H54 (cell line): ENCODE results near the gene PSMB1.
"Not testable (repeated sequence)": the region's sequence is repeated elsewhere in the genome, so short reads cannot be mapped to it uniquely, and the experiment has no call there.

Experiments
- DNase-seq: peaks from one replicate; pipeline ENCODE4 v3.0.0; 2011; ENCODE audit warnings: low spot score, mixed read lengths; ENCODE audit not compliant: insufficient read length
- FAIRE-seq: peaks from 3 replicates; lab custom pipeline; 2011; peaks lifted over from hg19 to GRCh38; lab: Jason Lieb, UNC
- POLR2A ChIP-seq: IDR thresholded peaks from 2 replicates; pipeline ENCODE4 v1.6.1; 2011; ENCODE audit warnings: low read depth, mild to moderate bottlenecking, low read length

The PSMB1 gene

DNA sequence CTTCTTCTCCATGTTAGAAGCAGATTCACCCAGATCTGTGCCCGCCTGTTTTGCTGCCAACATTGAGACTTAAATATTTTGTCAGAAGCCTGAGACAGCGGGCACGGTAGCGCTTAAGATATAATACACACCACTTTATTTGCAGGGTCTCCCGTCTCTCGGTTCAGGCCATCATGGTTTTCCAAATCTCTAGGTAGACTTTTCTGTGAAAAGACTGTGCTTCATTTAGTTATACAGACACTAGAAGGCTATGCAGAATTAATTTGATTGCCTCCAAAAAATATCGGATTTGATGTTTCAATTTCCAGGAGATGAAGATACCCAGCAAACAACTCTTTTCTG is 1.7 kb upstream of the PSMB1 start:
- TF ChIP-seq POLR2A = no peak
- DNase-seq (no peak), FAIRE-seq (no peak)

GRCh38 chr6:170554013-170554795 is 1.1 kb upstream of the PSMB1 start, which contains the start of gene TBP:
Gene TBP (plus strand): TSS chr6:170554369. CDS start chr6:170557030, 2,661 bp downstream.
- peak; percentile 63 for DNase-seq
- peak; percentile 90 for FAIRE-seq
- peak; percentile 57 for TF ChIP-seq POLR2A

DNA sequence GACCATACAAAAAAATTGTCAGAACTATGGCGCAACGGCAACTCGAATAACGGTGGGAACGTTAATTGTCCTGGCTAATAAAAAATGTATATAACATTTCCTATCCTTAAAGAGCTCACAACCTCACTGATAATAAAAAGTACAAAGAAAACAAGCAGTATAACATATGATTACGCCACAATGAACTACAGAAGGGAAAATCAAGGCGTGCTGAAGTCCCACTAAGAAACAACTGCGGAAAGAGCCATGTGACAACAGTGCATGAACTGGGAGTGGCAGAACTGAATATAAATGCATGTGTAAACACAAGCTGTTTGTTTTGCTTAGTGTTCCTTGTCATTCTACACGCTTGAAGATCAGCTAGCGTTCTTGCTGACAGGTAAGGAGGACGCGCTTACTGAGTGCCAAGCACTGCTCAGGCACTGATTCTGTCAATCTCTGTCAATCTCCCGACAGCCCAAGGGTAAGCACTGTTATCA is 466 bp upstream of the PSMB1 start:
- TF ChIP-seq POLR2A = no peak
- FAIRE-seq (no peak), DNase-seq (no peak)

DNA sequence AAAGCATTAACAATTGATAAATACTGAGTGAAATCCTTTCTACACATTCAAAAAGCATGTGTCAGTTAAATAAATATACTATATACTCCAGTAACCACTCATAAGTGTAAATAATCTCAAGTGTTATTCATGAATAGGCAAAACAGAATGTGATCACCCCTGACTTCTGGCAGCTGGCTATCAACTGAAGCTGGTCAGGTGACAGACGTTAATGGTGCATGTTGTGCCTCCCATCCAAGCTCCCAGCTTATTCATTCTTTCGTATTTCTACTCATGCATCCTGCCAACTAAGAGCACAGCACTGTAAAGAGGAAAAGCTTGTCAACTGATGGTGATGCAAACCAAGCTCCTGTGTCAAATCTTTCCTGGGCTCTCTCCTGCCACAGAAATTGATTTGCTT is 7.7 kb downstream of the PSMB1 start:
- TF ChIP-seq POLR2A = no peak
- DNase-seq (no peak), FAIRE-seq (no peak)

GRCh38 chr6:170542031-170542719 is 10.9 kb downstream of the PSMB1 start:
- FAIRE-seq = no peak
- TF ChIP-seq POLR2A = no peak
- DNase-seq = no peak

DNA sequence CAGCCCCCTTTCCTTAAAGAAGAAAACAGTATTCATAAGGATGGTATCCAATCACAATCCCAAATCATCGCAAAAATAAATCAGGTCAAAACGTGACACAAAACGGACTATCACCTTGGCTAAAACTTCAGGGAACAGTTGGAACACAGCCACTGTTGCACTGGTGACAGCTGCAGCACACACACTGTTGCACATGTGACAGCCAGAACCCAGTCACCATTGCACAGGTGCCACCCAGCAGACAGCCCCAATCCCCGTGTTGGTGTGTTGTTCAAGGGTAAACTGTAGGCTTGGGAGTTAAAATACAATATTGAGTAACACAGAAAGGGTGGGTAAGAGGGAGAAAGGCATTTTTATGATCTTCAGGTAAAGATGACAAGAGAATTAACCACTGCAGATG is 15.8 kb downstream of the PSMB1 start:
- no peak for TF ChIP-seq POLR2A
- FAIRE-seq (no peak), DNase-seq (no peak)

GRCh38 chr6:170536671-170537070 is 16.4 kb downstream of the PSMB1 start:
- FAIRE-seq (no peak), DNase-seq (no peak)
- TF ChIP-seq POLR2A = no peak

DNA sequence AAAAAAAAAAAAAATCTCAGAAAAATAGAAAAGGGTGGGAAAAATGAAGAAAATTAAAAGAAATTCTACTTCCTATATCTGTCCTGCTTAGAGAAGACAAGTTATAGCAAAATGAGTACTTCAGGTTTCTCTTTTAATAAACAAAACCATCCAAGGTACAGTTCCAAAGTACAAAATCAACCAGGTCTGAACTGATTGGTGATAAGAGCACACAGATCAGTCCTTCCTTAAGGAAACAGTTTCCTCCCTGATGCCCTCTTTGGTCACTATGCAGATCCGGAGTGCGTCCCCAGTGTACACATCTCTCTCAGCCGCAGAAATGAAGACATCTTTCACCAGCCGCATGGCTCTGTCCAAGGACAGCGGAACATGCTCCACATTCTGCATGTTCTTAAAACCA is 18.1 kb downstream of the PSMB1 start:
- no peak for DNase-seq
- no peak for TF ChIP-seq POLR2A
- no peak for FAIRE-seq

DNA sequence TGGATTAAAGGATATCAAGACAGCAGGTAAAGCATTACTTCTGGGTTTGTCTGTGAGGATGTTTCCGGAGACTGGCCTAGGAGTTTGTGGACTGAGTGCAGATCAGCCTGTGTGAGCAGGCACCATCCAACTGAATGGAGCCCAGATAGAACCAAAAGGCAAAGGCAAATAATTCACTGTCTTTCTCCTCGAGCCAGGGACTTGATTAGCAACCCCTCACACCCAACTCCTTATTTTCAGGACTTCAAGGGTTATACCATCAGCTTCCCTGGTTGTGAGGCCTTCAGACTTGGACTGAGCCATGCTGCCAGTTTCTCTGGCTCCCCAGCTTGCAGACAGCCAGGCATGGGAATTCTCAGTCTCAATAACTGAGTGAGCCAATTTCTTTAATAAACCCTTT is 19.3 kb downstream of the PSMB1 start:
- DNase-seq = no peak
- no peak for FAIRE-seq
- no peak for TF ChIP-seq POLR2A

DNA sequence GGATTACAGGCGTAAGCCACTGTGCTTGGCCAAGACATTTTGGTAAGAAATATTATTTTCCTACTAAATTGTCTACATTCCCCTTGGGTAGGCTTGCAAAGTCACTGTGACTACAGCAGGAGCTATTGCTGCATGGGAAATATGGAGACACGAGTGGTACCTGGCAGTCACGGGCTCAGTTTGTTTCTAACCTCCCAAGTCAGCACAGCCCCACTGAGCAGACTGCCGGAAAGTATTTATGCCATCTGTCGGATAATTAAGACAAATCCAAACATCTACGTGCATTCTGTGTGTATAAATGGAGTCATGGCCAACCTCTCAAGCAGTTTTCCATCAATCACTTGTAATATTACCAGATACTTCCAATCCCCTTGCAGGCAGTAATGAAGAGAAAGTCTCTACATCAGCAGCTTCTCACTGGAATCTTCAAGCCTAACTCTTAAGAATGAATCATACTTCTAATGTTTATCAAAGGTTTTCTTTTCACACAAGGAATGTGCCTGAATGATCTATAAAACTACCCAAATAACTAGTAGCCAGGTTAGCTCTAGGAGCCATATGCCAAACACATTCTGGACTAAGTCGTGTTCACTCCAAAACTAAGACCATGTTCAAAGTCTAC is 20.1 kb downstream of the PSMB1 start:
- DNase-seq = no peak
- no peak for FAIRE-seq

GRCh38 chr6:170529839-170530469 is 23.2 kb downstream of the PSMB1 start:
- FAIRE-seq (peak; percentile 15), DNase-seq (peak; percentile 15)
- no peak for TF ChIP-seq POLR2A

More for the DNA sequence above, 20.1 kb downstream of the PSMB1 start:
- TF ChIP-seq POLR2A = no peak

- FAIRE-seq, DNase-seq: not testable (repeated sequence)
Observed at GRCh38 chr6:170527995-170528394, 25.1 kb downstream of the PSMB1 start.

DNA sequence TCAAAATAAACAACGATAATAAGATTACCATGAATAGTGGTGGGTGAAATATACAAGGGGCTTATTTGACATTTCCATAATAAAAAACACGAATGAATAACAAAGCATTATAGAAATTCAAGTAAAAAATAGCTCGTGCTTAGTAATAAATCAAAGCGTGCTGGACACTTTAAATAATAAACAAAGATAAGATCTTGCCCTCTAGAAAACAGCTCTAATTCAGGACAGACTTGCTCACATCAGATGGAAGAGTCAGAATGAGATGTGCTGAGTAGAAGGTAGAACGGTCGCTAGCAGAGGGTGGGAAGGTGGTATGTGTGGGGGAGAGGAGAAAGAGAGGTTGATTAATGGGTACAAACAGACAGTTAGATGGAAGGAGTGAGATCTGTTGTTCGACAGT is 27.3 kb downstream of the PSMB1 start:
- FAIRE-seq (no peak), DNase-seq (no peak)
- no peak for TF ChIP-seq POLR2A

DNA sequence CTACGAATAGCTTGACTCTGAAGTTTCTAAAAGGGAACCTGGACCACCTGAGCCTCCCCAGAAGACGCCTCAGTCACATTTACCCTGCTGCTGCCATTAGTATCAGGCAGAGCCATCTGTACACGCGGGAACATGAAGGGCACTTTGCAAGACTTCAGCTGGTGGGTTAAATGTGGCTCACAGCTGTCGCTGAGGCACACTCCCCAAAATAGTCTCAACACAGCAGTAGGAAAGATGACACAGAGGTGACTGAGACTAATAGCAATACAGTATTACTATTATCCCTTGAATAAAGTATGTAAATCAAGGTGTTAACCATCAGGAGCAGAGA is 29.0 kb downstream of the PSMB1 start:
- no peak for DNase-seq
- no peak for FAIRE-seq
- no peak for TF ChIP-seq POLR2A
